Neural crest cell (in vitro differentiated cells): Measurements from ENCODE around the gene ACO2. TPM values are rescaled to one million over a fixed set of nuclear protein-coding genes. Genes with fewer than 3 reads are reported as not detected.
"Not testable (repeated sequence)": the region's sequence is repeated elsewhere in the genome, so short reads cannot be mapped to it uniquely, and the experiment has no call there.

ENCODE experiments used
- DNase-seq: peaks from one replicate; pipeline ENCODE4 v3.0.0; 2021; ENCODE audit warnings: low read depth, mixed read lengths, low spot score
- H3K27ac Mint-ChIP-seq: one replicate; pipeline ENCODE4 v1.8.0; 2021; ENCODE audit warnings: mild to moderate bottlenecking, mixed read lengths; ENCODE audit not compliant: unreplicated experiment
- H3K27me3 Mint-ChIP-seq: 2 replicates; pipeline ENCODE4 v1.8.0; 2021; ENCODE audit warnings: low read depth, mild to moderate bottlenecking, mixed read lengths
- H3K36me3 Mint-ChIP-seq: 2 replicates; pipeline ENCODE4 v1.8.0; 2021; ENCODE audit warnings: low read depth, mild to moderate bottlenecking, mixed read lengths
- H3K4me1 Mint-ChIP-seq: 2 replicates; pipeline ENCODE4 v1.8.0; 2021; ENCODE audit warnings: mixed read lengths
- H3K4me3 Mint-ChIP-seq: one replicate; pipeline ENCODE4 v1.8.0; 2021; ENCODE audit warnings: mild to moderate bottlenecking, mixed read lengths
- H3K9me3 Mint-ChIP-seq: 2 replicates; pipeline ENCODE4 v1.8.0; 2021; ENCODE audit warnings: mixed read lengths
- total RNA-seq: library from RNA; stranded (reverse); gene quantifications from 2 replicates; pipeline ENCODE4 v1.2.1, GENCODE V29; 2021
- TF ChIP-seq, protein P1 (sequence below): fragments of 200-600 bp; sonication (generic); conservative IDR thresholded peaks from 2 replicates; pipeline ENCODE4 v1.5.0; 2021; ENCODE audit warnings: antibody characterized with exemption, mild to moderate bottlenecking

Gene ACO2
- total RNA-seq, 1 donor from 2014 or later = 80.6 TPM

- Mint-ChIP-seq H3K27me3 (no peaks in the 10 kb centered on the region), H3K36me3 (no peaks in the 10 kb centered on the region), H3K9me3 (no peaks in the 10 kb centered on the region), H3K4me3 (no peak overlapping the region), H3K27ac (no peak overlapping the region), H3K4me1 (peaks cover 17% of the 10 kb centered on the region)
- no peak for DNase-seq
- TF ChIP-seq, protein P1, sequence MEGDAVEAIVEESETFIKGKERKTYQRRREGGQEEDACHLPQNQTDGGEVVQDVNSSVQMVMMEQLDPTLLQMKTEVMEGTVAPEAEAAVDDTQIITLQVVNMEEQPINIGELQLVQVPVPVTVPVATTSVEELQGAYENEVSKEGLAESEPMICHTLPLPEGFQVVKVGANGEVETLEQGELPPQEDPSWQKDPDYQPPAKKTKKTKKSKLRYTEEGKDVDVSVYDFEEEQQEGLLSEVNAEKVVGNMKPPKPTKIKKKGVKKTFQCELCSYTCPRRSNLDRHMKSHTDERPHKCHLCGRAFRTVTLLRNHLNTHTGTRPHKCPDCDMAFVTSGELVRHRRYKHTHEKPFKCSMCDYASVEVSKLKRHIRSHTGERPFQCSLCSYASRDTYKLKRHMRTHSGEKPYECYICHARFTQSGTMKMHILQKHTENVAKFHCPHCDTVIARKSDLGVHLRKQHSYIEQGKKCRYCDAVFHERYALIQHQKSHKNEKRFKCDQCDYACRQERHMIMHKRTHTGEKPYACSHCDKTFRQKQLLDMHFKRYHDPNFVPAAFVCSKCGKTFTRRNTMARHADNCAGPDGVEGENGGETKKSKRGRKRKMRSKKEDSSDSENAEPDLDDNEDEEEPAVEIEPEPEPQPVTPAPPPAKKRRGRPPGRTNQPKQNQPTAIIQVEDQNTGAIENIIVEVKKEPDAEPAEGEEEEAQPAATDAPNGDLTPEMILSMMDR = no peak
Measured at GRCh38 chr22:41570221-41570620, 101.3 kb downstream of the ACO2 start.

DNA sequence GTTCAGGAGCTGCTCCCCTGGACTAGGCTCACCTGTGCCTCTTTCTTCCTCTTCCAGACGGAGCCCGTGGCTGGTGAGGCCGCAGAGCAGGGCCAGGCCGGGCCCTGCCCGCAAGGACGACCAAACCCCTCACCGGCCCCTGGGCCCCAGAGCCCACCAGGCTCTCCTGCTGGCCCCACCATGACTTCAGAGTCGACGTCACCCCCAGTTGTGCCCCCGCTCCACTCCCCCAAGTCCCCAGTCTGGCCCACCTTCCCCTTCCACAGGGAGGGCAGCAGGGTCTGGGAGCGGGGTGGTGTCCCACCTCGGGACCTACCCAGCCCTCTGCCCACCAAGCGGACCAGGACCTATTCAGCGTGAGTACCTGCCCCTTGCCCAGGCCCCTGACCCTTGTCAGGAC lies 102.9 kb downstream of the ACO2 start:
- peaks cover 15% of the 10 kb centered on the region for H3K4me1 Mint-ChIP-seq
- DNase-seq = no peak
- H3K27me3 Mint-ChIP-seq = no peaks in the 10 kb centered on the region
- TF ChIP-seq, protein P1 = no peak
- no peak overlapping the region for H3K4me3 Mint-ChIP-seq
- H3K27ac Mint-ChIP-seq = no peak overlapping the region
- H3K36me3 Mint-ChIP-seq = peaks cover 2% of the 10 kb centered on the region
- no peaks in the 10 kb centered on the region for H3K9me3 Mint-ChIP-seq

GRCh38 chr22:41572305-41572704 lies 103.4 kb downstream of the ACO2 start:
- H3K4me1 Mint-ChIP-seq = peaks cover 16% of the 10 kb centered on the region
- H3K36me3 Mint-ChIP-seq = not testable (repeated sequence)

DNA sequence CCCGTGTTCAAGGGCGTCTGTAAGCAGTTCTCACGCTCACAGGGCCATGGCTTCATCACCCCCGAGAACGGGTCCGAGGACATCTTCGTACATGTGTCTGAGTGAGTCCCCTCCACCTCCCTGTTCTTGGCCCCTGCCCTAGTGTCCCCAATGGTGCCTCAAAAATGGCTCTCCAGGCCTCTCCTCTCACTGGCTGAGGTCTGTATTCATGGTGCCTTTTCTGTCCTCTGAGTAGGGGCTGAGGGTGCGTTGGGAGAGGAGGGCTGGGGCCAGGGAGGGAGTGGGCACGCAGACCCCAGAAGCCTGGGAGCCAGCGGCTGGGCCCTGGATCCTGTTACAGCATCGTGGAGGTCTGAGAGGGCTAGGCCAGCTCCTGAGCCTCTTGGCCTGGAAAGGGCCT lies 104.8 kb downstream of the ACO2 start:
- Mint-ChIP-seq H3K9me3 (no peaks in the 10 kb centered on the region), H3K36me3 (peaks cover 3% of the 10 kb centered on the region), H3K4me1 (peaks cover 13% of the 10 kb centered on the region), H3K4me3 (no peak overlapping the region), H3K27ac (no peak overlapping the region), H3K27me3 (no peaks in the 10 kb centered on the region)
- no peak for DNase-seq
- TF ChIP-seq, protein P1 = no peak

More at GRCh38 chr22:41572305-41572704, 103.4 kb downstream of the ACO2 start:
- not testable (repeated sequence) for DNase-seq, H3K27ac Mint-ChIP-seq, H3K27me3 Mint-ChIP-seq, H3K4me3 Mint-ChIP-seq, H3K9me3 Mint-ChIP-seq

GRCh38 chr22:41574847-41575381 lies 106.0 kb downstream of the ACO2 start:
- TF ChIP-seq, protein P1 = no peak
- Mint-ChIP-seq H3K9me3 (no peaks in the 10 kb centered on the region), H3K27ac (no peak overlapping the region), H3K36me3 (peaks cover 3% of the 10 kb centered on the region), H3K4me3 (no peak overlapping the region), H3K27me3 (no peaks in the 10 kb centered on the region), H3K4me1 (peaks cover 3% of the 10 kb centered on the region)
- no peak for DNase-seq

DNA sequence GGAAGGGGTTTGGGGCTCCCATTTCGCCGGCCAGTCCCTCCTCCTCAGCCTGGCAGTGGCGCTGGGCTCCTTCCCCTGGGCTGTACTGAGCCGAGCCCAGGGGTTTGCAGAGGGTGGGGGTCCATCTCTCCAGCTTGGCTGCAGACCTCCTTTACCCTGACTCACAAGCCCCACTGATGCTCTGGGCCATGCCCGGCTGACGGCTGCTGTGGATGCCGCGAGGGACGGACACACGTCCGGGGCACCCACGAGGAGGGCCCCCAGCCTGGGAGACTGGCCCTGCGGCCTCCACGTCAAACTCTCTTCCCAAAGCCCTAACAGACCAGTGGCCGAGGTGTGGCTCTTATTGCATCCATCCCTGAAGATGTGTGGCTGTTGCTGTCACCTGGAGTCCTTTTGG lies 106.6 kb downstream of the ACO2 start:
- H3K27ac Mint-ChIP-seq = no peak overlapping the region
- no peaks in the 10 kb centered on the region for H3K27me3 Mint-ChIP-seq
- peaks cover 3% of the 10 kb centered on the region for H3K36me3 Mint-ChIP-seq
- DNase-seq = no peak
- TF ChIP-seq, protein P1 = no peak
- no peaks in the 10 kb centered on the region for H3K9me3 Mint-ChIP-seq
- peak overlapping the region; percentile 19 for H3K4me3 Mint-ChIP-seq
- peaks cover 3% of the 10 kb centered on the region for H3K4me1 Mint-ChIP-seq
